GM19193 (cell line): ENCODE measurements around the gene PSD4.

Source experiments
- POLR2A ChIP-seq: IDR thresholded peaks from 4 replicates; pipeline ENCODE4 v1.6.1; 2011; ENCODE audit not compliant: insufficient read depth, insufficient read length; ENCODE audit errors: extremely low read depth

The PSD4 gene

DNA sequence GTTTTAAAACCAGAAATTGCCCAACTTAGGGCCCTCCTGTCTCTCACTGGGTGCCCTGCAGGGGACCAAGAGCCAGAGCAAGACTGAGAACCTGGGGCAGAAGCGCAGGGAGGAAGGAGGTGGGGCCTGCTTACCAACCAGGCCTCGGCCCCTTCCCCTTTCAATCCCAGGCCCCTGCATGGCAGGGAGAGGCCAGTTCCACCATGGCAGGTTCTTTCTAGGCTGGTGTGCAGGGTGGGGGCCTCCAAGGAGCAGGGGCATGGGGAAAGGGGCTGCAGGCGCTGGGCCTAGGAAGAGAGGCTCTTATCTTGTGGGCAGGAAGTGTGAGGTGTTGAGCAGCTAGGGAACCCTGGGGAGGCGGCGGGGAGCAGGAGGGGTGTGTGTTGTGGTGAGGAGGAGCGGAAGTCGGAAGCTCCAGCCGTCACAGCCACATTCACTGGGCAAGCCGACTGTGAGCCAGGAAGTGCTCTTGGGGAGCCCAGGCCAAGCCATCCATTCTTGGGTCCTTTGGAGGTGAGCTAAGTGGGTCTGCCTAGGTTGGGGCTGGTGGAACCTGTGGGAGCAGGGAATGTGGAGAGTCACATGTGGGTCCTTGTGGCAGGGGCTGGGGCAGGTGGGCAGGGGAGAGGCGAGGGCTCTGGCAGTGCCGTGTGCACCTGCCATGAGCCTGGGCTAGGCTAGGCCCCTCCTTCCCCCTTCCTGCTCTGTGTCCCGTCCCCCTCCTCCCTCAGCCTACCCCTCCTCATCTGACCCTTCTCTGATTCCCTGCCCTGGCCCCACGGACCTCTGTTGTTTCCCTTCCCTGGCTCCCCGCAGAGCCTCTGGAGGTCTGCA, at the start of gene PSD4:
Gene PSD4, plus strand, starts transcription at position 430 of the 834 bp plus-strand sequence. CDS start 8,486 bp downstream, outside the sequence.
- TF ChIP-seq POLR2A: peak; percentile 94

GRCh38 chr2:113124181-113124961, 49.4 kb upstream of the PSD4 start:
- no peak for TF ChIP-seq POLR2A

DNA sequence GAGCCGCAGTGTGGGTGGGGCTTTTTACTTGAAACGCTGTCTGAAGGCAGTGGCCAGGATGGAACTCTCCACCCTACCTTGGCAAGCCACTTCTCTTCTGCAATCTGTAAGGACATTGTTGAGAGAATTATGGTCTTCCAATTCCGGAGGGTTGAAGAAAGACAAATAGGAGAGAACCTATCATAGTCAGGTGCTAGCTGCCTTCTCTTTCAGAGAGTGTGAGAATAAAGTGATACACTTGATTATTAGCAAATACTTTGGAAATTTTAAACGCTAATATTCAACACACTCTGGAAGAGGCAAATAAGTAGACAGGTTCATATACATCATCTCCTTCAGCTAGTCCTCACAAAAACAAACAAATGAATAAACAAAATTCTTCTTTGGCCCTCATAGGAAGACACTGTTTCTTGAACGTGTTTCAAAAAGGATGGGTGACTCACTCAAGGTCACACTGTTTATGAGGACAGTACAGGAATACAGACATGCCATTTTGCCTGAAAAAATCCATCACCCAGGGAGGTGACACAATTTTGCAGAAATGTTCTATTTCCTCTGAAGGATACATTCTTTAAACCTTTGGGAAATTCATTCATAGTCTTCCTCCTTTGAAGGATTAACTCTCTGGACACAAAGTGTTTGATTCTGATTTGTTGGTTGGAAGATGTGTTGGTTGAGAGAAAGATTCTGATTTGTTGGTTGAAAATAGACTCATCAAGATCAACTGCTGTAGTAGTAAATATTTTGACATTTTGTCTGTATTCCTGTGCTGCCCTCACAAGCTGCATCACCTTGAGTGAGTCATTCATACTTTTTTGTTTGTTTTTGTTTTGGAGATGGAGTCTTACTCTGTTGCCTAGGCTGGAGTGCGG, 48.6 kb upstream of the PSD4 start:
- TF ChIP-seq POLR2A: no peak

DNA sequence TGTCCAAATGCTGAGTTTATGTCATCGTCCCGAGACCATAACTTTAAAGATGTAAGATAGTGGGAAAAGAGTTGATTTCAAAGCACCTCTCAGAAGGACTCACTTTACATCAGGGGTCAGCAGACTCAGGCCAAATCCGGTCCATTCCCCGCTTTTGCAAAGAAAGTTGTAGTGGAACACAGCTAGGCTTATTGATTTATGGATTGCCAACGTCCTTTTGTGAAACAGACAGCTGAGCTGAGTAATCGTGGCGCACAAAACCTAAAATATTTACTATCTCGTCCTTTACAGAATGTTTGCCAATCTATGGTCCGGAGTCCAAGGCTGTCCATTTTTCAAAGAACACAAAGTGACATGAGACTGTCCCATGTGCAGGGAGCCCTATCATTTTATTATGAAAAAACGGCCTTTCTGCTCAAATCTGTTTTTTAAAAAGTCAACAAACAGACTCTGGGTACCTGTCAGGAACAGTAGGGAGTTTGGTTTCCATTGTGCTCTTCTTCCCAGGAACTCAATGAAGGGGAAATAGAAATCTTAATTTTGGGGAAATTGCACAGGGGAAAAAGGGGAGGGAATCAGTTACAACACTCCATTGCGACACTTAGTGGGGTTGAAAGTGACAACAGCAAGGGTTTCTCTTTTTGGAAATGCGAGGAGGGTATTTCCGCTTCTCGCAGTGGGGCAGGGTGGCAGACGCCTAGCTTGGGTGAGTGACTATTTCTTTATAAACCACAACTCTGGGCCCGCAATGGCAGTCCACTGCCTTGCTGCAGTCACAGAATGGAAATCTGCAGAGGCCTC, 46.7 kb upstream of the PSD4 start, which contains the start of gene IL1RN:
Gene IL1RN, plus strand, starts transcription at position 754 of the 801 bp plus-strand sequence. Its CDS starts 27 bp downstream, at position 781.
- TF ChIP-seq POLR2A: no peak

- TF ChIP-seq POLR2A: no peak
These were observed 45.9 kb upstream of the PSD4 start for GRCh38 chr2:113127646-113128570.

DNA sequence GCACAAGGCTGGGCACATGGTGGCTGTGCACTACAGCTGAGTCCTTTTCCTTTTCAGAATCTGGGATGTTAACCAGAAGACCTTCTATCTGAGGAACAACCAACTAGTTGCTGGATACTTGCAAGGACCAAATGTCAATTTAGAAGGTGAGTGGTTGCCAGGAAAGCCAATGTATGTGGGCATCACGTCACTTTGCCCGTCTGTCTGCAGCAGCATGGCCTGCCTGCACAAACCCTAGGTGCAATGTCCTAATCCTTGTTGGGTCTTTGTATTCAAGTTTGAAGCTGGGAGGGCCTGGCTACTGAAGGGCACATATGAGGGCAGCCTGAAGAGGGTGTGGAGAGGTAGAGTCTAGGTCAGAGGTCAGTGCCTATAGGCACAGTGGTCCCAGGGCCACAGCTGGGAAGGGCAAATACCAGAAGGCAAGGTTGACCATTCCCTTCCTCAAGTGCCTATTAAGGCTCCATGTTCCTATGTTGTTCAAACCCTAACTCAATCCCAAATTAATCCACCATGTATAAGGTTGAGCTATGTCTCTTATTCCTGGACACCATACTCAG, 44.2 kb upstream of the PSD4 start:
- no peak for TF ChIP-seq POLR2A

DNA sequence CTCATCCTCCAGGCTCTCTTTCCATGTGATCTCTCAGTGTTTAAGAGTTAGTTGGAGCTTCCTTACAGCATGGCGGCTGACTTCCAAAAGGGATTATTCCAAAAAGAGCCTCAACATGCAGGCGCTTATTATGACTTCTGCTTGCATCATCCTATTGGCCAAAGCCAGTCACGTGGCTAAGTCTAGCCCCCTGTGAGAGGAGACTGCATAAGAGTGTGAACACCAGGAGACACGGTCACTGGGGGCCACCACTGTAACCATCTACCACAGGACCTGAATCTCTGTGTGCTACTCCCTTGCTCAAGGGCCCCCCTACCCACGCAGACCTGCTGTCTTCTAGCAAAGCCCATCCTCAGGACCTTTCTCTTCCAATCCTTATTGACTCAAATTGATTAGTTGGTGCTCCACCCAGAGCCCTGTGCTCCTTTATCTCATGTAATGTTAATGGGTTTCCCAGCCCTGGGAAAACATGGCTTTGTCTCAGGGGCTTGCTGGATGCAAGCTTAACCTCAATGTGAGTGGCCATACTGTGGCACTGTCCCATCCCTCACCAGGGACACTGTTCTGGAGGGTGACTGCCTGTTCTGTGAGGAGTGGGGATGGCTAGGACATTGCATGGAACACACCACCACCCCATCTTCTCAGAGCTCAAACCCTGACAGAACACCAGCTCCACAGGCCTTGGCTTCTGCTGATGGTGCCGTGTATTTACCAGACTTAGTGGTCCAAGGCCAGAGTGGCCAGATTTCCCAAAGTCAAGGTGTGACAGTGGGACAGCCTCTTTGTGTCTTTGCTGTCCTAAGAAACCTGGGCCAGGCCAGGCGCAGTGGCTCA, 42.2 kb upstream of the PSD4 start:
- TF ChIP-seq POLR2A: no peak

DNA sequence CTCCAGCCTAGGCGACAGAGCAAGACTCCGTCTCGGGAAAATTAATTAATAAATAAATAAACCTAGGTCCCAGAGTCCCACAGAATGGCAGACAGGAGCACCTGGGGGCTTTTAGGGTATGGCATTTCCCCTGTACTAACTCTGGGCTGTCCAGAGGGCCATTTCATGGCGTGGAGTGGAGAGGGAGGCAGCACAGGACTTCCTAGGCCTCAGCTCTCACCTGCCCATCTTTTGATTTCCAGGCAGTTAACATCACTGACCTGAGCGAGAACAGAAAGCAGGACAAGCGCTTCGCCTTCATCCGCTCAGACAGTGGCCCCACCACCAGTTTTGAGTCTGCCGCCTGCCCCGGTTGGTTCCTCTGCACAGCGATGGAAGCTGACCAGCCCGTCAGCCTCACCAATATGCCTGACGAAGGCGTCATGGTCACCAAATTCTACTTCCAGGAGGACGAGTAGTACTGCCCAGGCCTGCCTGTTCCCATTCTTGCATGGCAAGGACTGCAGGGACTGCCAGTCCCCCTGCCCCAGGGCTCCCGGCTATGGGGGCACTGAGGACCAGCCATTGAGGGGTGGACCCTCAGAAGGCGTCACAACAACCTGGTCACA, 41.3 kb upstream of the PSD4 start:
- TF ChIP-seq POLR2A: no peak

DNA sequence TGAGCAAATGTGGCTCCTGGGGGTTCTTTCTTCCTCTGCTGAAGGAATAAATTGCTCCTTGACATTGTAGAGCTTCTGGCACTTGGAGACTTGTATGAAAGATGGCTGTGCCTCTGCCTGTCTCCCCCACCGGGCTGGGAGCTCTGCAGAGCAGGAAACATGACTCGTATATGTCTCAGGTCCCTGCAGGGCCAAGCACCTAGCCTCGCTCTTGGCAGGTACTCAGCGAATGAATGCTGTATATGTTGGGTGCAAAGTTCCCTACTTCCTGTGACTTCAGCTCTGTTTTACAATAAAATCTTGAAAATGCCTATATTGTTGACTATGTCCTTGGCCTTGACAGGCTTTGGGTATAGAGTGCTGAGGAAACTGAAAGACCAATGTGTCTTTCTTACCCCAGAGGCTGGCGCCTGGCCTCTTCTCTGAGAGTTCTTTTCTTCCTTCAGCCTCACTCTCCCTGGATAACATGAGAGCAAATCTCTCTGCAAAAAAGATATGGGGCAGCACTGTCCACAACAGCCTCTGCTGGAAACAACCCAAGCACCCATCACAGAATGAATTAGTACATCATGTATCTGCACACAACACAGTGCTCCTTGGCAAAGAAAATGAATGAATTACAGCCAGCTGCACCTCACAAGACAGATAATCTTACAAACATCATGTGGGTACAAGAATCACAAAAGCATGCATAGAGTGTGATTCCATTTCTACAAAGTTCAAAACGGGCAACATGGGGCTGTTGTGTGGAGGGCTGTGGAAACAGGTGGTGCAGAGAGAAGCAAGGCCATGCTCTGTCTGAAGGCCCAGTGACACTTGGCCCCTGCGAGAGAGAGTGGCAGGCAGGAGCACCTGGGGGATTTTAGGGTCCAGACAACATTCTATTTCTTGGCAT, 39.8 kb upstream of the PSD4 start:
- TF ChIP-seq POLR2A: no peak

GRCh38 chr2:113134717-113135116, 39.1 kb upstream of the PSD4 start:
- no peak for TF ChIP-seq POLR2A

DNA sequence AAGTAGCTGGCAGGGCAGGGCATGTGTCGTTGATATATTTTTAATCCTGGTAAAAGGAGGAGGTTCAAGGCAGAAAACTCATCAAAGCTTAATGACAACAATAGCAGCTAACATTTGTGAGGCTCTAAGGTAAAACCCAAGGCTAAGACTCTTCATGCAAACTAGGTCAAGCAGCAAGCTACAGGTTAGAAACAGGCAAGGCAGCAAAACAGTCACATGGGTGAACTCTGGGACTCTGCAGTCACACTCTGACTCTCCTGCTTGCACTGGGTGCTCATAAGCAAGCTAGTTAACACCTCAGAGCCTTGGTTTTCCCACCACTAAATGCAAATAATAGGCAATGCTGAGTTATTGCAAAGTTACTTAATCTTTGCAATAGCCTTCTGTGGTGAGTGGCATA, 38.5 kb upstream of the PSD4 start:
- no peak for TF ChIP-seq POLR2A
